ENCODE results near the gene CD248. TPM values are rescaled to one million over a fixed set of nuclear protein-coding genes. Genes with fewer than 3 reads are reported as not detected.

CD248 gene
- total and polyA plus RNA-seq, 3 experiments from 2014 or later = 2.9 to 18.9 (median 3.1) TPM

DNA sequence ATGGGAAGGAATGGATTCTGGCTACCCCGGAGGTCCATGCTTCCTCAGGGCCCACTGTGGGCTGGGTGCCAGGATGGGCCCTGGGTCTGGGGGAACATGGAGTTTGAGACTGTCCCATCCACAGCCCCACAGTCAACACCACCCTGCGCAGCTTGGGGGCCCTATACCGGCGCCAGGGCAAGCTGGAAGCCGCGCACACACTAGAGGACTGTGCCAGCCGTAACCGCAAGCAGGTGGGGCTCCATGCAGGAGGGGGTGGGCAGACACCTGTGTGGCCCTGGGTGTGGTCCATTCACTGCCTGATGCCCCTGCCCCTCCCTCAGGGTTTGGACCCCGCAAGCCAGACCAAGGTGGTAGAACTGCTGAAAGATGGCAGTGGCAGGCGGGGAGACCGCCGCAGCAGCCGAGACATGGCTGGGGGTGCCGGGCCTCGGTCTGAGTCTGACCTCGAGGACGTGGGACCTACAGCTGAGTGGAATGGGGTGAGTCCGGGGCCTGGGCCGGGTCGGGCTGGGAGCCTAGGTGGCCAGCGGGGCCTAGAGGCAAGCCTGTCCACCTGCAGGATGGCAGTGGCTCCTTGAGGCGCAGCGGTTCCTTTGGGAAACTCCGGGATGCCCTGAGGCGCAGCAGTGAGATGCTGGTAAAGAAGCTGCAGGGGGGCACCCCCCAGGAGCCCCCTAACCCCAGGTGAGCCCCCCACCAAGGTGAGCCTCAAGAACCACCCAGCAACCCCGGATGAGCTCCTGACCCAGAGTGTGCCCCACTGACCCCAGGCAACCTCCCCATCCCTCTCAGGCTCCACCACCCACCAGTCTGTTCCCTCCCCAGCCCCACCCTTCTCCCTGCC lies 51.1 kb downstream of the CD248 start:
- Histone ChIP-seq H3K4me1 (ENCODE audit: insufficient read depth, low read length) (peaks cover 16% of the 10 kb centered on the region), H3K4me3 (ENCODE audit: low read length) (no peak overlapping the region), H3K9me3 (ENCODE audit: low read length) (no peaks in the 10 kb centered on the region), H3K36me3 (ENCODE audit: insufficient read depth, low read length) (peaks cover 10% of the 10 kb centered on the region), H3K27ac (ENCODE audit: low read depth, low read length) (no peak overlapping the region), H3K27me3 (ENCODE audit: insufficient read depth, low read length, poor library complexity, severe bottlenecking) (no peaks in the 10 kb centered on the region)
- DNase-seq = no peak
- peaks cover 27 to 34% (median 32%) of the 10 kb centered on the region in 3 donors for H3K4me1 Mint-ChIP-seq
- H3K4me3 Mint-ChIP-seq = peak overlapping the region in 2 of 7 donors; percentile 9 to 43
- H3K27me3 Mint-ChIP-seq = peaks cover 0 to 5% of the 10 kb centered on the region in 2 donors
- no peak overlapping the region for H3K27ac Mint-ChIP-seq
- peaks cover 0 to 59% (median under 1%) of the 10 kb centered on the region in 3 donors for H3K36me3 Mint-ChIP-seq
- H3K9me3 Mint-ChIP-seq = no peaks in the 10 kb centered on the region
- POLR2A ChIA-PET = interaction anchor here (1.0 to 1.4 kb wide), 2 partner anchors 11 to 23 kb away, joined by 3 to 8 read pairs; partner anchors contain the start of gene YIF1A
- CTCF ChIA-PET = interaction anchor here (0.6 to 3.3 kb wide), 3 partner anchors 43 to 279 kb away, joined by 3 to 16 read pairs (median 4); no protein-coding TSS in a partner anchor

GRCh38 chr11:66264914-66265313 lies 51.9 kb downstream of the CD248 start:
- peaks cover 0 to 5% of the 10 kb centered on the region in 2 donors for H3K27me3 Mint-ChIP-seq
- POLR2A ChIA-PET = no interaction called here
- peaks cover 0 to 61% (median 0%) of the 10 kb centered on the region in 3 donors for H3K36me3 Mint-ChIP-seq
- no peaks in the 10 kb centered on the region for H3K27me3 ChIP-seq (ENCODE audit: insufficient read depth, low read length, poor library complexity, severe bottlenecking)
- peaks cover 13% of the 10 kb centered on the region for H3K36me3 ChIP-seq (ENCODE audit: insufficient read depth, low read length)
- H3K4me3 ChIP-seq (ENCODE audit: low read length) = no peak overlapping the region
- no peak overlapping the region for H3K27ac ChIP-seq (ENCODE audit: low read depth, low read length)
- peaks cover 8% of the 10 kb centered on the region for H3K4me1 ChIP-seq (ENCODE audit: insufficient read depth, low read length)
- peak overlapping the region in 1 of 7 donors; percentile 74 for H3K4me3 Mint-ChIP-seq
- peak overlapping the region in 6 of 8 donors; percentile 29 to 69 (median 42) for H3K27ac Mint-ChIP-seq
- no peaks in the 10 kb centered on the region for H3K9me3 Mint-ChIP-seq
- CTCF ChIA-PET = interaction anchor here (0.6 kb wide), 1 partner anchor 278 kb away, joined by 4 read pairs; no protein-coding TSS in a partner anchor
- DNase-seq = no peak
- H3K9me3 ChIP-seq (ENCODE audit: low read length) = no peaks in the 10 kb centered on the region
- peaks cover 22 to 25% (median 23%) of the 10 kb centered on the region in 3 donors for H3K4me1 Mint-ChIP-seq

Other genes with a start within 250 kb of the CD248 start
- gene PACS1, start 246.8 kb downstream of the CD248 start, total RNA-seq = 10 to 100 TPM; 73.3 to 77.4 TPM
- 86.1 TPM for gene PACS1, start 246.8 kb downstream of the CD248 start, polyA plus RNA-seq
- gene KLC2, start 59.3 kb downstream of the CD248 start, total RNA-seq = 10 to 100 TPM; 61.6 to 65.9 TPM
- gene KLC2, start 59.3 kb downstream of the CD248 start, polyA plus RNA-seq = 11.9 TPM
- gene RAB1B, start 48.4 kb downstream of the CD248 start, total RNA-seq = 100 to 1,000 TPM; 119 to 125 TPM
- 18.6 TPM for gene RAB1B, start 48.4 kb downstream of the CD248 start, polyA plus RNA-seq
- gene CNIH2, start 38.9 kb downstream of the CD248 start, total RNA-seq = 1 to 10 TPM; 2.7 to 2.8 TPM
- not detected for gene CNIH2, start 38.9 kb downstream of the CD248 start, polyA plus RNA-seq
- gene YIF1A, start 27.9 kb downstream of the CD248 start, total RNA-seq = 10 to 100 TPM; 96.5 to 97.3 TPM
- 61.7 TPM for gene YIF1A, start 27.9 kb downstream of the CD248 start, polyA plus RNA-seq
- not detected for gene TMEM151A, start 25.1 kb downstream of the CD248 start, total RNA-seq
- gene TMEM151A, start 25.1 kb downstream of the CD248 start, polyA plus RNA-seq = not detected
- 1 to 10 TPM; 1.5 to 1.7 TPM for gene RIN1, start 19.4 kb upstream of the CD248 start, total RNA-seq
- gene RIN1, start 19.4 kb upstream of the CD248 start, polyA plus RNA-seq = 2.3 TPM
- 10 to 100 TPM; 66.1 to 66.5 TPM for gene BRMS1, start 28.1 kb upstream of the CD248 start, total RNA-seq
- 76.4 TPM for gene BRMS1, start 28.1 kb upstream of the CD248 start, polyA plus RNA-seq
- 10 to 100 TPM; 11.1 to 13.0 TPM for gene B4GAT1, start 30.6 kb upstream of the CD248 start, total RNA-seq
- gene B4GAT1, start 30.6 kb upstream of the CD248 start, polyA plus RNA-seq = 13.3 TPM
- 1 to 10 TPM; 7.9 to 8.5 TPM for gene SLC29A2, start 54.7 kb upstream of the CD248 start, total RNA-seq
- gene SLC29A2, start 54.7 kb upstream of the CD248 start, polyA plus RNA-seq = 1.9 TPM
- not detected for gene NPAS4, start 104.0 kb upstream of the CD248 start, total RNA-seq
- not detected for gene NPAS4, start 104.0 kb upstream of the CD248 start, polyA plus RNA-seq
- 100 to 1,000 TPM; 148 to 152 TPM for gene MRPL11, start 121.8 kb upstream of the CD248 start, total RNA-seq
- gene MRPL11, start 121.8 kb upstream of the CD248 start, polyA plus RNA-seq = 86.9 TPM
- 1 to 10 TPM; 5.3 to 6.6 TPM for gene PELI3, start 149.9 kb upstream of the CD248 start, total RNA-seq
- gene PELI3, start 149.9 kb upstream of the CD248 start, polyA plus RNA-seq = 7.0 TPM
- gene DPP3, start 163.4 kb upstream of the CD248 start, total RNA-seq = 10 to 100 TPM; 67.7 to 80.1 TPM
- 32.5 TPM for gene DPP3, start 163.4 kb upstream of the CD248 start, polyA plus RNA-seq
- 10 to 100 TPM; 17.7 to 21.2 TPM for gene BBS1, start 193.6 kb upstream of the CD248 start, total RNA-seq
- 15.6 TPM for gene BBS1, start 193.6 kb upstream of the CD248 start, polyA plus RNA-seq
- gene ZDHHC24, start 229.0 kb upstream of the CD248 start, total RNA-seq = 10 to 100 TPM; 16.6 to 17.1 TPM
- gene ZDHHC24, start 229.0 kb upstream of the CD248 start, polyA plus RNA-seq = 21.5 TPM
- under 1 TPM; 0.31 to 0.33 TPM for gene ACTN3, start 229.9 kb upstream of the CD248 start, total RNA-seq
- gene ACTN3, start 229.9 kb upstream of the CD248 start, polyA plus RNA-seq = not detected